MM.1S (cell line): Measurements from ENCODE around the gene ADGRV1.

ENCODE experiments used
- DNase-seq: peaks from one replicate; pipeline ENCODE4 v3.0.0-alpha.2; 2015
- H2AFZ ChIP-seq: fragments of 300-600 bp; sonication (generic); 2 replicates; pipeline ENCODE4 v1.6.0; 2016; ENCODE audit warnings: antibody characterized with exemption, low read length
- H3F3A ChIP-seq: fragments of 300-600 bp; sonication (generic); 2 replicates; pipeline ENCODE4 v1.6.1; 2016; ENCODE audit warnings: mild to moderate bottlenecking, antibody characterized with exemption, low read length, moderate library complexity, mixed read lengths; ENCODE audit not compliant: insufficient read depth
- H3K27ac ChIP-seq: fragments of 300-600 bp; sonication (generic); 2 replicates; pipeline ENCODE4 v1.5.1; 2016; ENCODE audit warnings: mild to moderate bottlenecking, low read length
- H3K27me3 ChIP-seq: fragments of 300-600 bp; sonication (generic); replicated peaks from 2 replicates; pipeline ENCODE4 v1.6.0; 2016; ENCODE audit warnings: low read length; ENCODE audit not compliant: insufficient read depth
- H3K36me3 ChIP-seq: fragments of 300-600 bp; sonication (generic); replicated peaks from 2 replicates; pipeline ENCODE4 v1.6.1; 2016; ENCODE audit warnings: mild to moderate bottlenecking, low read length, mixed read lengths; ENCODE audit not compliant: insufficient read depth
- H3K4me1 ChIP-seq: fragments of 300-600 bp; sonication (generic); 2 replicates; pipeline ENCODE4 v1.6.1; 2016; ENCODE audit warnings: low read length, mixed read lengths
- H3K4me2 ChIP-seq: fragments of 300-600 bp; sonication (generic); 2 replicates; pipeline ENCODE4 v1.6.0; 2016; ENCODE audit warnings: low read depth, low read length
- H3K4me3 ChIP-seq: fragments of 300-600 bp; sonication (generic); 2 replicates; pipeline ENCODE4 v1.5.1; 2016; ENCODE audit warnings: low read length, mixed read lengths
- H3K79me2 ChIP-seq: fragments of 300-600 bp; sonication (generic); 2 replicates; pipeline ENCODE4 v1.6.1; 2016; ENCODE audit warnings: mixed run types, low read length, mixed read lengths
- H3K9ac ChIP-seq: fragments of 300-600 bp; sonication (generic); 2 replicates; pipeline ENCODE4 v1.6.1; 2016; ENCODE audit warnings: low read length, mixed read lengths
- H3K9me2 ChIP-seq: fragments of 300-600 bp; sonication (generic); replicated peaks from 2 replicates; pipeline ENCODE4 v1.6.1; 2016; ENCODE audit warnings: mild to moderate bottlenecking, low read length, mixed read lengths; ENCODE audit not compliant: insufficient read depth
- H3K9me3 ChIP-seq: fragments of 300-600 bp; sonication (generic); replicated peaks from 2 replicates; pipeline ENCODE4 v1.6.1; 2016; ENCODE audit warnings: mild to moderate bottlenecking, low read length, mixed read lengths; ENCODE audit not compliant: insufficient read depth
- H4K20me1 ChIP-seq: fragments of 300-600 bp; sonication (generic); 2 replicates; pipeline ENCODE4 v1.6.1; 2016; ENCODE audit warnings: mild to moderate bottlenecking, low read length, moderate library complexity, mixed read lengths; ENCODE audit not compliant: insufficient read depth
- EZH2 ChIP-seq: fragments of 300-600 bp; sonication (generic); optimal IDR thresholded peaks from 2 replicates; pipeline ENCODE3; 2017; ENCODE audit warnings: low read depth, mild to moderate bottlenecking, antibody characterized with exemption, low read length, mixed read lengths
- EZH2phosphoT487 ChIP-seq: fragments of 300-600 bp; sonication (generic); IDR thresholded peaks from 2 replicates; pipeline ENCODE4 v1.6.1; 2018; ENCODE audit warnings: antibody characterized with exemption, low read length
- TF ChIP-seq, protein P1 (sequence below): fragments of 300-600 bp; sonication (generic); IDR thresholded peaks from 2 replicates; pipeline ENCODE4 v1.5.1; 2016; ENCODE audit warnings: antibody characterized with exemption, low read length, mixed read lengths

Gene ADGRV1

DNA sequence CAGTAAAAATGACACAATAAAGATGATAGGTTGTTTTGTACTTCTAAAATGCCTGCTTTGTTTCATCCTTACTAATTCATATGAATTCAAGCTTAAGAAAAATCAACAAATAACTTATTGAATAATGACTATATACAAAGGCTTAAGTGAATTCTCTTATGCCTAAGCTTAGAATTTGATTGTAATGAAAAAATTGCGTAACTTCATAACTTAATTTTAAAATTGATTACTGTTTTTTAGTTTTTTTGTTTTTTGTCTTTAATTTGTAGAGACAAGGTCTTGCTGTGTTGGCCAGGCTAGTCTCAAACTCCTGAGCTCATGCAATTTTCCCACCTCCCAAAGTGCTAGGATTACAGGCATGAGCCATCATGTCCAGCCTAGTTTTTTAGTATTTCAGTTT is 432.6 kb downstream of the ADGRV1 start:
- no peaks in the 10 kb centered on the region for H3K27me3 ChIP-seq
- TF ChIP-seq EZH2phosphoT487: no peak

GRCh38 chr5:90994796-90995195 is 436.2 kb downstream of the ADGRV1 start:
- TF ChIP-seq EZH2: no peak
- TF ChIP-seq, protein P1, sequence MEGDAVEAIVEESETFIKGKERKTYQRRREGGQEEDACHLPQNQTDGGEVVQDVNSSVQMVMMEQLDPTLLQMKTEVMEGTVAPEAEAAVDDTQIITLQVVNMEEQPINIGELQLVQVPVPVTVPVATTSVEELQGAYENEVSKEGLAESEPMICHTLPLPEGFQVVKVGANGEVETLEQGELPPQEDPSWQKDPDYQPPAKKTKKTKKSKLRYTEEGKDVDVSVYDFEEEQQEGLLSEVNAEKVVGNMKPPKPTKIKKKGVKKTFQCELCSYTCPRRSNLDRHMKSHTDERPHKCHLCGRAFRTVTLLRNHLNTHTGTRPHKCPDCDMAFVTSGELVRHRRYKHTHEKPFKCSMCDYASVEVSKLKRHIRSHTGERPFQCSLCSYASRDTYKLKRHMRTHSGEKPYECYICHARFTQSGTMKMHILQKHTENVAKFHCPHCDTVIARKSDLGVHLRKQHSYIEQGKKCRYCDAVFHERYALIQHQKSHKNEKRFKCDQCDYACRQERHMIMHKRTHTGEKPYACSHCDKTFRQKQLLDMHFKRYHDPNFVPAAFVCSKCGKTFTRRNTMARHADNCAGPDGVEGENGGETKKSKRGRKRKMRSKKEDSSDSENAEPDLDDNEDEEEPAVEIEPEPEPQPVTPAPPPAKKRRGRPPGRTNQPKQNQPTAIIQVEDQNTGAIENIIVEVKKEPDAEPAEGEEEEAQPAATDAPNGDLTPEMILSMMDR: no peak
- no peak for TF ChIP-seq EZH2phosphoT487
- no peaks in the 10 kb centered on the region for H3K9me2 ChIP-seq
- H3K27ac ChIP-seq: no peak overlapping the region
- DNase-seq: no peak
- no peak overlapping the region for H2AFZ ChIP-seq
- H3K4me1 ChIP-seq: no peaks in the 10 kb centered on the region
- H4K20me1 ChIP-seq: no peaks in the 10 kb centered on the region
- no peaks in the 10 kb centered on the region for H3K27me3 ChIP-seq
- H3K79me2 ChIP-seq: no peaks in the 10 kb centered on the region
- no peak overlapping the region for H3K9ac ChIP-seq
- H3K9me3 ChIP-seq: no peaks in the 10 kb centered on the region
- no peak overlapping the region for H3K4me3 ChIP-seq
- H3K4me2 ChIP-seq: no peak overlapping the region
- H3F3A ChIP-seq: no peaks in the 10 kb centered on the region
- H3K36me3 ChIP-seq: no peaks in the 10 kb centered on the region

More for the DNA sequence above, 432.6 kb downstream of the ADGRV1 start:
- Histone ChIP-seq H3K4me3 (no peak overlapping the region), H3K9me3 (no peaks in the 10 kb centered on the region), H3K4me1 (no peaks in the 10 kb centered on the region), H3K4me2 (no peak overlapping the region), H3K79me2 (no peaks in the 10 kb centered on the region), H3K27ac (no peak overlapping the region), H2AFZ (no peak overlapping the region), H3K9ac (no peak overlapping the region), H3K9me2 (no peaks in the 10 kb centered on the region), H4K20me1 (no peaks in the 10 kb centered on the region), H3K36me3 (no peaks in the 10 kb centered on the region), H3F3A (no peaks in the 10 kb centered on the region)
- DNase-seq: no peak

- no peaks in the 10 kb centered on the region for H3F3A ChIP-seq
Observed at GRCh38 chr5:90996089-90996488, 437.5 kb downstream of the ADGRV1 start.

GRCh38 chr5:90997082-90997481 is 438.5 kb downstream of the ADGRV1 start:
- H2AFZ ChIP-seq: no peak overlapping the region
- no peak overlapping the region for H3K27ac ChIP-seq
- no peaks in the 10 kb centered on the region for H3K27me3 ChIP-seq
- no peaks in the 10 kb centered on the region for H3F3A ChIP-seq
- H3K79me2 ChIP-seq: no peaks in the 10 kb centered on the region
- H4K20me1 ChIP-seq: no peaks in the 10 kb centered on the region
- no peak overlapping the region for H3K9ac ChIP-seq
- H3K9me3 ChIP-seq: no peaks in the 10 kb centered on the region
- no peaks in the 10 kb centered on the region for H3K9me2 ChIP-seq
- no peak for DNase-seq
- H3K36me3 ChIP-seq: no peaks in the 10 kb centered on the region
- no peak overlapping the region for H3K4me2 ChIP-seq
- TF ChIP-seq, protein P1: no peak
- TF ChIP-seq EZH2 (no peak), EZH2phosphoT487 (no peak)
- H3K4me1 ChIP-seq: no peaks in the 10 kb centered on the region
- no peak overlapping the region for H3K4me3 ChIP-seq

More at GRCh38 chr5:90996089-90996488, 437.5 kb downstream of the ADGRV1 start:
- H3K79me2 ChIP-seq: no peaks in the 10 kb centered on the region
- H4K20me1 ChIP-seq: no peaks in the 10 kb centered on the region
- no peak overlapping the region for H3K4me3 ChIP-seq
- no peaks in the 10 kb centered on the region for H3K9me2 ChIP-seq
- no peaks in the 10 kb centered on the region for H3K36me3 ChIP-seq
- no peak overlapping the region for H3K27ac ChIP-seq
- no peaks in the 10 kb centered on the region for H3K27me3 ChIP-seq
- no peak overlapping the region for H3K9ac ChIP-seq
- TF ChIP-seq EZH2: no peak
- TF ChIP-seq, protein P1: no peak
- TF ChIP-seq EZH2phosphoT487: no peak
- no peak for DNase-seq
- no peak overlapping the region for H3K4me2 ChIP-seq
- H2AFZ ChIP-seq: no peak overlapping the region
- no peaks in the 10 kb centered on the region for H3K4me1 ChIP-seq
- no peaks in the 10 kb centered on the region for H3K9me3 ChIP-seq
